Stromal cell of bone marrow (primary cell): ENCODE measurements around the gene B4GALT3.

Source experiments
- DNase-seq: peaks from one replicate; pipeline ENCODE4 v3.0.0-alpha.2; 2012; ENCODE audit warnings: low read depth

B4GALT3 gene

GRCh38 chr1:161188381-161188780 is 11.1 kb upstream of the B4GALT3 start:
- no peak for DNase-seq

GRCh38 chr1:161187311-161187710 is 10.0 kb upstream of the B4GALT3 start:
- DNase-seq, result no peak

GRCh38 chr1:161185732-161186311 is 8.5 kb upstream of the B4GALT3 start:
- DNase-seq, result no peak

- peak; percentile 77 for DNase-seq
These were observed 8.0 kb upstream of the B4GALT3 start for GRCh38 chr1:161185282-161185682.

GRCh38 chr1:161182214-161182613 is 4.9 kb upstream of the B4GALT3 start:
- no peak for DNase-seq

- no peak for DNase-seq
These were observed 3.3 kb upstream of the B4GALT3 start for GRCh38 chr1:161180639-161181038.

- no peak for DNase-seq
These were observed 2.4 kb upstream of the B4GALT3 start for GRCh38 chr1:161179698-161180097.

DNA sequence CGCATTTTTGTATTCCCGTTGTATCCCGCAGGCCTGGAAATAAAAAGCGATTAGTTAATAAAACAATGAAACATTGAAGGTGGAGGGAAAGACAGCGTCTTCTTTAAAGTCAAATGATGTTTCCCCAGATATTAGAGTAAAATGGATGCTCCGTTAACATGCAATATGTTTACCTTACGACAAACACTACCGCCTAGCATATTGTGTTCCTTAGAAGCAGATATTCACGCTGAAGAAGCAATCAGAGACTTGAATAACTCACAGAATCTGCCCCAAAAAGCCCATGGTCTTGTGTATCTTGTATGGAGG is 583 bp upstream of the B4GALT3 start:
- DNase-seq, result no peak

GRCh38 chr1:161176468-161177111 is 717 bp downstream of the B4GALT3 start:
- DNase-seq, result no peak

- no peak for DNase-seq
These were observed 1.4 kb downstream of the B4GALT3 start for GRCh38 chr1:161175771-161176453.

GRCh38 chr1:161174911-161175310 is 2.4 kb downstream of the B4GALT3 start:
- no peak for DNase-seq

GRCh38 chr1:161173711-161174110 is 3.6 kb downstream of the B4GALT3 start:
- no peak for DNase-seq

DNA sequence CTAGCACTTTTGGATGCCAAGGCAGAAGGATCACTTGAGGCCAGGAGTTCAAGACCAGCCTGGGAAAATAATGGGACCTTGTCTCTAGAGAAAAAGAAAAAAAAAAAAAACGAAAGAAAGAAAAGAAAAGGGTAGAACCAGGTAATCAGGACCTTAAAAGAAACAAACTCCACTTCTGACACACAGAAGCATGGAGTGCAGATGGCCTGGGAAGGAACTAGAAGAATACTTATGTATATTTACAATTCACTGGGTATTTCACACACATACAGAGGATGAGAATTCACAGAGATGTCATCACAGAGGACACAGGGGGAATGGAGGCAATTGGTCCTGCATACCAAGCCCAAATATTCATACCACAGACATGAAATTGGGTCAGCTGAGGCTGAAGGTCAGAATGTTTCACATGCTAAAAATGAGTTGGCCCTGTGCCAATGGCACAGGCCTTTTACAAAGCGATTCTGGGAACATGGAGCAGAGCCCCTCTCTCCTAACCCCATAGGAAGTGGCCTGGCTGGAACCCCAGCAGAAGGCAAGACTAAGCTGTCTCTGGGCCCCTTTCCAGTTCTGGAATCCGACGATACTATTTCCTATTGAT is 4.4 kb downstream of the B4GALT3 start:
- DNase-seq, result peak; percentile 89

GRCh38 chr1:161172349-161172748 is 5.0 kb downstream of the B4GALT3 start:
- no peak for DNase-seq

GRCh38 chr1:161171696-161172095 is 5.6 kb downstream of the B4GALT3 start:
- no peak for DNase-seq

- no peak for DNase-seq
These were observed 6.1 kb downstream of the B4GALT3 start for GRCh38 chr1:161171191-161171590.

DNA sequence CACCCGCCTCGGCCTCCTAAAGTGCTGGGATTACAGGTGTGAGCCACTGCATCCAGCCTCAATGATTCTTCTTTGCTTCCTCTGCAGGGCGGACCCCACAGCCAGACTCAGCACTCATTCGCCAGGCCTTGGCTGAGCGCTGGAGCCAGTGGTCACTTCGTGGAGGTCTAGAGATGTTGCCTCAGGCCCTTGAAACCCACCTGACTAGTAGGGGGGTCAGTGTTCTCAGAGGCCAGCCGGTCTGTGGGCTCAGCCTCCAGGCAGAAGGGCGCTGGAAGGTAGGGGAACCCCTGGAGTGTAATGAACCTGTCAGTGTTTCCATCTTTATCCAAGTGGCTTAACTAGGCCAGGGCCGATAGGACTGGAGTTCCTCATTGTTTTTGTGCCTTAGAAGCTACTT is 8.4 kb downstream of the B4GALT3 start:
- DNase-seq, result no peak

DNA sequence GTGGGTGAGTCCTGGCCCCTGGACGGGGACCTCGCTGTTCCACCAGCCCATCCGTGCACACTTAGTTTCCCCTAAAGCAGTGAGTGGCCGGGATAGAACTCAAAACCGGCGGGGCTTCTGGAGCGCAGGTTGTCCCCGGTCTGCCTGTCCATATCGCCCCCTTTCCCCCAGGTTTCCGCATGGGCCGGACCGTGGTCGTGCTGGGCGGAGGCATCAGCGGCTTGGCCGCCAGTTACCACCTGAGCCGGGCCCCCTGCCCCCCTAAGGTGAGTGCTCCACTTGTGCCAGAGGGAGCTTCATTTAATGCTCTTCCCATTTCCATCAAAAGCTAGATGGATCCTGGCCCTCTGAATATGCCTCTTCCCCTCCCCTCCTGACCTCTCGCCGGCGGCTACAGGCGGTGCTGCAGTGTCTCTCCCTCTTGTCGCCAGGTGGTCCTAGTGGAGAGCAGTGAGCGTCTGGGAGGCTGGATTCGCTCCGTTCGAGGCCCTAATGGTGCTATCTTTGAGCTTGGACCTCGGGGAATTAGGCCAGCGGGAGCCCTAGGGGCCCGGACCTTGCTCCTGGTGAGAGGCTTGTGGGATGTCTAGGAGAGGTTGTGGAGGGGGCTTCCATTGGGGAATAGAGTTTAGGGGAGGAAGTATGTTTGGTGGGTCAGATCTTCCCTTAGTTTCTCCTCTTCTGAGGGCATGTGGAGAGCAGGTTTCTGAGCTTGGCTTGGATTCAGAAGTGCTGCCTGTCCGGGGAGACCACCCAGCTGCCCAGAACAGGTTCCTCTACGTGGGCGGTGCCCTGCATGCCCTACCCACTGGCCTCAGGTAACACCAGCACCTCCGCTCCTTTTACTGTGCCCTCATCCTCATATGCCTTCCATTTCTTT is 10.4 kb downstream of the B4GALT3 start:
- no peak for DNase-seq

- DNase-seq, result peak; percentile 98
These were observed 11.3 kb downstream of the B4GALT3 start, which contains the start of gene PPOX for GRCh38 chr1:161165742-161166668. Gene PPOX (plus strand): TSS chr1:161166426. CDS start chr1:161166848, 422 bp downstream.

DNA sequence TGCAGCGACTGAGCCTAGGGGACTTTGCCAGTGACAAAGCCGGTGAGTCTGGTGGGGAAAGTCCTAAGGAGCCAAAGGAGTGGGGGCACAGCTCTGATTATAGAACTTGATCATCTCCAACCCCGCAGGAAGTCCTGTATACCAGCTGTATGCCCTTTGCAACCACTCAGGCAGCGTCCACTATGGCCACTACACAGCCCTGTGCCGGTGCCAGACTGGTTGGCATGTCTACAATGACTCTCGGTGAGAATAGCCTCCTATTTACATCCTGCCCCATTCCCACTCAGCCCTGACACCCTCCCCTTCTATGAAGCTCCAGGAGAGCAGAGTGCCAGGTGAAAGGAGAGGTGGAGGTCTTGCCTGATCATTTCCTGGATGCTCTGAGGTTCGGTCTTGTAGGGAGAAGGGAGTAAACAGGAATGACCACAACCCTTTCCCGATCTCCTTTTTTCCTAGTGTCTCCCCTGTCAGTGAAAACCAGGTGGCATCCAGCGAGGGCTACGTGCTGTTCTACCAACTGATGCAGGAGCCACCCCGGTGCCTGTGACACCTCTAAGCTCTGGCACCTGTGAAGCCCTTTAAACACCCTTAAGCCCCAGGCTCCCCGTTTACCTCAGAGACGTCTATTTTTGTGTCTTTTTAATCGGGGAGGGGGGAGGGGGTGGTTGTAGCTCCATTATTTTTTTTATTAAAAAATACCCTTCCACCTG is 12.3 kb downstream of the B4GALT3 start:
- no peak for DNase-seq
